BJ (cell line): ENCODE data around the gene CLN5. TPM values are rescaled to one million over a fixed set of nuclear protein-coding genes. Genes with fewer than 3 reads are reported as not detected.
"Not testable (repeated sequence)": the region's sequence is repeated elsewhere in the genome, so short reads cannot be mapped to it uniquely, and the experiment has no call there.

ENCODE experiments used
- CTCF ChIA-PET: fragments of 350-600 bp; formaldehyde crosslinking; extraction: SDS; loops from one replicate; lab custom pipeline; 2021; ENCODE audit warnings: antibody characterized with exemption, inconsistent platforms; lab: Yijun Ruan, JAX
- POLR2A ChIA-PET: fragments of 300-600 bp; sonication (Branson Sonifier 250); formaldehyde crosslinking; extraction: SDS; loops from one replicate; lab custom pipeline; 2021; ENCODE audit warnings: antibody characterized with exemption; lab: Charles Lee
- DNase-seq: peaks from one replicate; pipeline ENCODE4 v3.0.0-alpha.2; 2011; ENCODE audit warnings: low read depth
- H3K27me3 ChIP-seq: 2 replicates; pipeline ENCODE4 v1.6.0; 2011; ENCODE audit warnings: low read length; ENCODE audit not compliant: control insufficient read depth, insufficient read depth
- H3K36me3 ChIP-seq: 2 replicates; pipeline ENCODE4 v1.5.1; 2011; ENCODE audit warnings: low read length; ENCODE audit not compliant: control insufficient read depth, insufficient read depth
- H3K4me3 ChIP-seq: 2 replicates; pipeline ENCODE4 v1.5.1; 2011; ENCODE audit warnings: low read depth, mild to moderate bottlenecking, control low read depth, low read length
- polyA plus RNA-seq: library from polyadenylated mRNA; depleted of rRNA; stranded (reverse); fragments of >200 nt; gene quantifications from 2 replicates; pipeline ENCODE4 v1.2.3, GENCODE V29; 2011
- TF ChIP-seq, protein P1 (sequence below): IDR thresholded peaks from 2 replicates; pipeline ENCODE4 v1.5.1; 2011; ENCODE audit warnings: low read depth, mild to moderate bottlenecking, control low read depth, inconsistent platforms, low read length, moderate library complexity; ENCODE audit not compliant: insufficient read depth

Gene CLN5
- polyA plus RNA-seq, 1 experiment: 11.0 TPM

DNA sequence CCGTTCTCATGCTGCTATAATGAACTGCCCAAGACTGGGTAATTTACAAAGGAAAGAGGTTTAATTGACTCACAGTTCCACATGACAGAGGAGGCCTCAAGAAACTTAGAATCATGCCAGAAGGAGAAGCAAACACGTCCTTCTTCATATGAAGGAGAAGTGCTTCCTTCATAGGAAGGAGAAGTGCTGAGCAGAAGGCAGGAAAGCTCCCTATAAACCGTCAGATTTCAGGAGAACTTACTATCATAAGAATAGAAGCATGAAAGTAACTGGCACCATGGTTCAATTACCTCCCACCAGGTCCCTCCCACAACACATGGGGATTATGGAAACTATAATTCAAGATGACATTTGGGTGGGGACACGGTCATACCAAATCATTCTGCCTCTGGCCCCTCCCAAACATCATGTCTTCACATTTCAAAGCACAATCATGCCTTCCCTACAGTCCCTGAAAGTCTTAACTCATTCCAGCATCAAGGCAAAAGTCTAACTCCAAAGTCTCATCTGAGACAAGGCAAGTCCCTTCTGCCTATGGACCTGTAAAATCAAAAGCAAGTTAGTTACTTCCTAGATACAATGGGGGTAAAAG is 32.9 kb upstream of the CLN5 start:
- Histone ChIP-seq H3K4me3 (no peak overlapping the region), H3K27me3 (no peaks in the 10 kb centered on the region), H3K36me3 (no peaks in the 10 kb centered on the region)
- no peak for DNase-seq
- TF ChIP-seq, protein P1, sequence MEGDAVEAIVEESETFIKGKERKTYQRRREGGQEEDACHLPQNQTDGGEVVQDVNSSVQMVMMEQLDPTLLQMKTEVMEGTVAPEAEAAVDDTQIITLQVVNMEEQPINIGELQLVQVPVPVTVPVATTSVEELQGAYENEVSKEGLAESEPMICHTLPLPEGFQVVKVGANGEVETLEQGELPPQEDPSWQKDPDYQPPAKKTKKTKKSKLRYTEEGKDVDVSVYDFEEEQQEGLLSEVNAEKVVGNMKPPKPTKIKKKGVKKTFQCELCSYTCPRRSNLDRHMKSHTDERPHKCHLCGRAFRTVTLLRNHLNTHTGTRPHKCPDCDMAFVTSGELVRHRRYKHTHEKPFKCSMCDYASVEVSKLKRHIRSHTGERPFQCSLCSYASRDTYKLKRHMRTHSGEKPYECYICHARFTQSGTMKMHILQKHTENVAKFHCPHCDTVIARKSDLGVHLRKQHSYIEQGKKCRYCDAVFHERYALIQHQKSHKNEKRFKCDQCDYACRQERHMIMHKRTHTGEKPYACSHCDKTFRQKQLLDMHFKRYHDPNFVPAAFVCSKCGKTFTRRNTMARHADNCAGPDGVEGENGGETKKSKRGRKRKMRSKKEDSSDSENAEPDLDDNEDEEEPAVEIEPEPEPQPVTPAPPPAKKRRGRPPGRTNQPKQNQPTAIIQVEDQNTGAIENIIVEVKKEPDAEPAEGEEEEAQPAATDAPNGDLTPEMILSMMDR: no peak
- CTCF ChIA-PET: no interaction called here
- POLR2A ChIA-PET: no interaction called here

DNA sequence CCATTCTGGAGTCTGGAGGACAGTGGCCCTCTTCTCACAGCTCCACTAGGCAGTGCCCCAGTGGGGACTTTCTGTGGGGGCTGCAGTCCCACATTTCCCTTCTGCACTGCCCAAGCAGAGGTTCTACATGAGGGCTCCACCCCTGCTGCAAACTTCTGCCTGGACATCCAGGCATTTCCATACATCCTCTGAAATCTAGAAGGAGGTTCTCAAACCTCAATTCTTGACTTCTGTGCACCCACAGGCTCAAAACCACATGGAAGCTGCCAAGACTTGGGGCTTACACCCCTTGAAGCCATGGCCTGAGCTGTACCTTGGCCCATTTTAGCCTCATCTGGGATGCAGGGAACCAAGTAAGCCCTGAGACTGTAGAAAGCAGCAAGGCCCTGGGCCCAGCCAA is 32.1 kb upstream of the CLN5 start:
- POLR2A ChIA-PET, H3K36me3 ChIP-seq, H3K4me3 ChIP-seq, H3K27me3 ChIP-seq, CTCF ChIA-PET, DNase-seq: not testable (repeated sequence)

DNA sequence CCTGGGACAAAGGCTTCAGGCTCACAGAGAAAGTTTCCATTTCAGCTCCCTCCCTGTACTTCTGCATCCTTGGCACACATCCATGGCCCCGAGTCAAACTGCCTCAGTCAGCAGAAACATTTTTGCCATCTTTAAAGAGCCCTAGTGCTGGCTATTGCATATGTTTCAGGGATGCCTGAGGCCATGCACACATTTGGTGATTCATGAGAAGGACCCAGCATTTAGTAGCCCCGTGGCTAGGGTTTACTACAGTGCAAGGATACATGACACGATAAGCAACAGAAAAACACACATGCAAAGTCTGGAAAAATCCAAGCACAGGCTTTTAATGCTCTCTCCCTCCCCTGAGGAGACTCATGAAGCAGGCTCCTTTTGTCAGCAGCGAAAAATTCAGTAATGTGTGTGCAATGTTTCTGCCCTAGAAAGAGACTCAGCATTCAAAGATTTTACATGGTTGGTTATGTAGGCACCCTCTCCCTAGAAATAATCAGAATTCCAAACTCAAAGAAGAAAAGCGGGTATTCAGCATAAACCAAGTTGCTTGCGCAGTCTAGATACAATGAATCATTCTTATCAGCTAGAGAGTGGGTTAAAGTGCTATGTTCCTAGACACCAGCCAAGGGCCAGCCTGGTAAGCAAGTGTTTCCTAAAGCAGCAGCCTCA is 26.0 kb upstream of the CLN5 start:
- peaks cover 2% of the 10 kb centered on the region; the same call in 1 of the 2 replicates for H3K27me3 ChIP-seq
- peak; percentile 44 for DNase-seq
- CTCF ChIA-PET: interaction anchor here (1.7 to 3.0 kb wide), 2 partner anchors 11 to 15 kb away, joined by 5 to 13 read pairs; no protein-coding TSS in a partner anchor
- POLR2A ChIA-PET: no interaction called here
- TF ChIP-seq, protein P1: no peak
- no peaks in the 10 kb centered on the region for H3K36me3 ChIP-seq
- no peak overlapping the region for H3K4me3 ChIP-seq

DNA sequence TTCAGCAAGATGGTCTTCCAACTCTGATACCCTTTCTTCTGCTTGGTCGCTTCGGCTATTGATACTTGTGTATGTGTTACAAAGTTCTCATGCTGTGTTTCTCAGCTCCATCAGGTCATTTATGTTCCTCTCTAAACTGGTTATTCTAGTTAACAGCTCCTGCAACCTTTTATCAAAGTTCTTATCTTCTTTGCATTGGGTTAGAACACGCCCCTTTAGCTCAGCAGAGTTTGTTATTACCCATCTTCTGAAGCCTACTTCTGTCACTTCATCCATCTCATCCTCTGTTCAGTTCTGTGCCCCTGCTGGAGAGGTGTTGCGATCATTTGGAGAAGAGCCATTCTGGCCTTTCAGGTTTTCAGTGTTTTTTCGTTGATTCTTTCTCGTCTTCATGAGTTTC is 24.9 kb upstream of the CLN5 start:
- POLR2A ChIA-PET: no interaction called here
- TF ChIP-seq, protein P1: no peak
- no peak for DNase-seq
- Histone ChIP-seq H3K27me3 (peaks cover 2% of the 10 kb centered on the region; the same call in 1 of the 2 replicates), H3K4me3 (no peak overlapping the region), H3K36me3 (no peaks in the 10 kb centered on the region)
- CTCF ChIA-PET: interaction anchor here (1.4 kb wide), 1 partner anchor 13 kb away, joined by 7 read pairs; no protein-coding TSS in a partner anchor

DNA sequence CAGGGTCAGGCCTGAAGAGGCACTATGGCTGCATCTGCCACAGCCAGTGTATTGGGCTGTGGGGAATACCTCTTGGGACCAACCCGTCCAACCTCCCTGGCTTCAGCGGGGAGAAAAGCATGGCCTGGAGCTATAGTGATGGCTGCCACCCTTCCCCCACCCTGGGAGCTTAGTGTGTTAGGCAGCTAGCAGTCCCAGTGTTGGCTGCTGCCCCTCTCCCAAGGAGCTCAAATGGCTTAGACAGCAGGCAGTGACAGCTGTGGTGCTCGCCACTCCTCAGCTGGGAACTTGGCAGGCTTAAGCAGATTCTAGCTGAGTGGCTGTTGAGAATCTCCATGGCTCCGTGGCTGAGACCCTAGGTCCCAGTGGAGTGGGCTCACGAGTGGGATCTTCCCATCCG is 23.8 kb upstream of the CLN5 start:
- ChIA-PET POLR2A (no interaction called here), CTCF (interaction anchor here (1.4 kb wide), 1 partner anchor 12 kb away, joined by 7 read pairs; no protein-coding TSS in a partner anchor)
- Histone ChIP-seq H3K27me3 (peaks cover 4% of the 10 kb centered on the region; the same call in 1 of the 2 replicates), H3K4me3 (no peak overlapping the region), H3K36me3 (no peaks in the 10 kb centered on the region)
- TF ChIP-seq, protein P1: no peak
- DNase-seq: no peak
